Tibial artery (tissue), 4 donors: ENCODE results near the gene UBALD1.

Source experiments
- DNase-seq, 2 donors: peaks; one replicate each; pipeline ENCODE4 v3.0.0-alpha.2; 2019
- H3K27ac ChIP-seq, 2 donors: fragments of 200-600 bp; sonication (generic) in 1 of 2; 1 replicate in 1 of 2; 2 replicates in 1 of 2; pipeline ENCODE4 v1.5.1; 2018 to 2019; ENCODE audit warnings: mild to moderate bottlenecking in 1 of 2
- H3K27me3 ChIP-seq, 2 donors: fragments of 200-600 bp; sonication (generic) in 1 of 2; one replicate each; pipeline versions ENCODE4 v1.5.1 to v1.6.0; 2016 to 2019
- H3K36me3 ChIP-seq, 3 donors: fragments of 200-600 bp; sonication (generic) in 2 of 3; one replicate each; pipeline ENCODE4 v1.5.1; 2016 to 2019; ENCODE audit warnings: mild to moderate bottlenecking in 2 of 3
- H3K4me1 ChIP-seq, 4 donors: fragments of 200-600 bp; sonication (generic) in 2 of 4; 1 replicate in 3 of 4; 2 replicates in 1 of 4; pipeline ENCODE4 v1.5.1; 2016 to 2019
- H3K4me3 ChIP-seq, 2 donors: fragments of 200-600 bp; sonication (generic) in 1 of 2; 1 replicate in 1 of 2; 2 replicates in 1 of 2; pipeline ENCODE4 v1.5.1; 2018 to 2019; ENCODE audit warnings: mild to moderate bottlenecking in 2 of 2
- H3K9me3 ChIP-seq, 3 donors: fragments of 200-600 bp; sonication (generic) in 1 of 3; one replicate each; pipeline ENCODE4 v1.5.1; 2016 to 2019
- CTCF ChIP-seq, 2 experiments: fragments of 200-600 bp in 1 of 2; fragments of 450-650 bp in 1 of 2; IDR thresholded peaks; one replicate each; pipeline ENCODE4 v1.5.1; 2017 to 2019; ENCODE audit warnings: antibody characterized with exemption in 2 of 2, mild to moderate bottlenecking in 1 of 2, moderate library complexity in 1 of 2
- intact Hi-C: fragments of 100-400 bp; cut with DNase I; formaldehyde crosslinking; loops from one replicate; pipeline ENCODE4 v1.15.0; 2023; ENCODE audit warnings: low total_unique reads

UBALD1 gene

GRCh38 chr16:4633910-4634635 lies 19.4 kb upstream of the UBALD1 start:
- peaks cover 0 to 6% (median 1%) of the 10 kb centered on the region in 4 donors for H3K4me1 ChIP-seq
- no peak overlapping the region for H3K4me3 ChIP-seq
- H3K9me3 ChIP-seq, result peaks cover 0 to 6% (median 0%) of the 10 kb centered on the region in 3 donors
- no peak for TF ChIP-seq CTCF (IDR thresholded peaks at IDR 0.05)
- intact Hi-C loops, result no loop called here
- H3K27ac ChIP-seq, result no peak overlapping the region
- H3K36me3 ChIP-seq, result peaks cover 5 to 25% (median 10%) of the 10 kb centered on the region in 3 donors
- no peak for DNase-seq
- H3K27me3 ChIP-seq, result no peaks in the 10 kb centered on the region

- DNase-seq, result no peak
- intact Hi-C loops, result no loop called here
- Histone ChIP-seq H3K36me3 (peaks cover 5 to 19% (median 10%) of the 10 kb centered on the region in 3 donors), H3K27ac (no peak overlapping the region), H3K9me3 (peaks cover 0 to 6% (median 0%) of the 10 kb centered on the region in 3 donors), H3K4me1 (peaks cover 0 to 15% (median 9%) of the 10 kb centered on the region in 4 donors), H3K4me3 (no peak overlapping the region), H3K27me3 (no peaks in the 10 kb centered on the region)
- TF ChIP-seq CTCF (IDR thresholded peaks at IDR 0.05), result no peak
Observed at GRCh38 chr16:4631444-4631843, 16.8 kb upstream of the UBALD1 start.

GRCh38 chr16:4628283-4628682 lies 13.6 kb upstream of the UBALD1 start:
- intact Hi-C loops, result no loop called here
- Histone ChIP-seq H3K9me3 (peaks cover 0 to 6% (median 0%) of the 10 kb centered on the region in 3 donors), H3K27ac (no peak overlapping the region), H3K4me3 (no peak overlapping the region), H3K27me3 (no peaks in the 10 kb centered on the region), H3K36me3 (no peaks in the 10 kb centered on the region), H3K4me1 (peaks cover 0 to 34% (median 23%) of the 10 kb centered on the region in 4 donors)
- TF ChIP-seq CTCF (IDR thresholded peaks at IDR 0.05), result no peak
- no peak for DNase-seq

DNA sequence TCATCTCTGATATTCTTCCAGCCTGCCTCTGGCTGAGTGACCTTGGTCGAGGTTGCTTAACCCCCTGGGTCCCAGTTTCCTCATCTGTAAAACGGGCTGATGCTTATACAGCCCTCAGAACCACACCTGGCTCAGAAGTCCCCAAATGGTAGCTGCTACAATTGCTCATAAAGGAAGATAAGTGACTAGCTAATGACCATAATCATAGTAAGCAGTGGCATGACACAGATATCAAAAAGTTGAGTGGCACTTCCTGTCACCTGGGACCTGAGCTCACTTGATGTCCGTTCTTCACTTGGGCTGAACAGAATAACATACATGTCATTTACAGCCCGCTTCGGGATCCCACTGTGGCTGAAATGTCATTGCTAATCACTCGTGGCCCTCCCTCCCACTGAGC lies 11.7 kb upstream of the UBALD1 start:
- TF ChIP-seq CTCF (IDR thresholded peaks at IDR 0.05), result no peak
- Histone ChIP-seq H3K27me3 (no peaks in the 10 kb centered on the region), H3K36me3 (no peaks in the 10 kb centered on the region), H3K4me1 (peaks cover 0 to 34% (median 23%) of the 10 kb centered on the region in 4 donors), H3K27ac (peak overlapping the region; percentile 83 to 90), H3K4me3 (peak overlapping the region; percentile 62 to 93), H3K9me3 (peaks cover 0 to 5% (median 0%) of the 10 kb centered on the region in 3 donors)
- DNase-seq, result no peak
- intact Hi-C loops, result no loop called here

DNA sequence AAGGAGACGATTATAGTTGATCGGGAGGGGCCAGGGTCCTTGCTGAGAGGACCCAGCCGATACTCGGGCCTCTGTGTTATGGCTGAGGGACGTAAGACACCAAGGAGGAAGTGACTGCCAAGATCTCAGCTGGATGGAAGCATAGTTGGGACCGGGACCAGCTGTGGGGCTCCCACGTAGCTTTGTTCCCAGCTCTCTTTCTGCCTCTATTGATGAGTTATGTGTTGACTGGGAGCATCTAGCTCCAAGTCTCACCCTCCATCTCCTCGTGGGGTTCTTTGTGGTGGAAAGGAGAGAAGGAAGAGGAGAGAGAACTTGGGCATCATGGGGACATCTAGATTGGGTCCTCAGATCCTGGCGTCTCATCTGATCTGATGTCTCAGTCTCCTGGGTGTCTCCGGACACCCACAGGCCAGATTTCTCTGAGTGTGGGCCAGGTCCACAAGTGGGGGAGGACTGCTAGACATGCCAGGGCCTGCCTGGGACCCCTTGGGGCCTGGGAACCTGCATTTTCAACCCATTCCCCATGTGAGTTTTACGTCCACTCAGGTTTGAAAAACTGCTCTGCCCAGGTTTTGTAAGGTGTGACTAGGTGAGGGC lies 11.0 kb upstream of the UBALD1 start:
- no peaks in the 10 kb centered on the region for H3K36me3 ChIP-seq
- intact Hi-C loops, result no loop called here
- peak overlapping the region; percentile 83 to 90 for H3K27ac ChIP-seq
- DNase-seq, result no peak
- H3K4me3 ChIP-seq, result peak overlapping the region; percentile 62 to 93
- peaks cover 0 to 34% (median 23%) of the 10 kb centered on the region in 4 donors for H3K4me1 ChIP-seq
- H3K27me3 ChIP-seq, result no peaks in the 10 kb centered on the region
- H3K9me3 ChIP-seq, result no peaks in the 10 kb centered on the region
- no peak for TF ChIP-seq CTCF (IDR thresholded peaks at IDR 0.05)
